Measurements from ENCODE around the gene DPF3. TPM values are rescaled to one million over a fixed set of nuclear protein-coding genes. Genes with fewer than 3 reads are reported as not detected.

The DPF3 gene
- total RNA-seq, 1 experiment from 2014 or later, result 1.9 TPM

GRCh38 chr14:72721083-72721482, 172.8 kb downstream of the DPF3 start:
- DNase-seq (ENCODE audit: unreplicated experiment), result no peak
- BruUV-seq (replicated peaks), result no TSS peak

GRCh38 chr14:72717220-72717619, 176.7 kb downstream of the DPF3 start:
- Mint-ChIP-seq H3K36me3 (ENCODE audit: insufficient read depth, unreplicated experiment) (no peaks in the 10 kb centered on the region), H3K9me3 (ENCODE audit: unreplicated experiment) (no peaks in the 10 kb centered on the region), H3K27me3 (ENCODE audit: insufficient read depth, unreplicated experiment) (no peaks in the 10 kb centered on the region), H3K4me3 (ENCODE audit: unreplicated experiment) (no peak overlapping the region), H3K4me1 (ENCODE audit: insufficient read depth, unreplicated experiment) (peaks cover 6% of the 10 kb centered on the region), H3K27ac (ENCODE audit: low read depth, unreplicated experiment) (no peak overlapping the region)
- no peak for DNase-seq (ENCODE audit: unreplicated experiment)
- POLR2A ChIA-PET, result interaction anchor here (1.1 kb wide), 1 partner anchor 9 kb away, joined by 3 read pairs; no protein-coding TSS in a partner anchor
- intact Hi-C loops (cut with micrococcal nuclease), result no loop called here
- CTCF ChIA-PET, result no interaction called here
- BruUV-seq (replicated peaks), result no TSS peak
- TF ChIP-seq CTCF (IDR thresholded peaks at IDR 0.05; ENCODE audit: unreplicated experiment), result no peak

More at GRCh38 chr14:72721083-72721482, 172.8 kb downstream of the DPF3 start:
- intact Hi-C loops (cut with micrococcal nuclease), result no loop called here
- Mint-ChIP-seq H3K4me3 (ENCODE audit: unreplicated experiment) (no peak overlapping the region), H3K9me3 (ENCODE audit: unreplicated experiment) (no peaks in the 10 kb centered on the region), H3K27me3 (ENCODE audit: insufficient read depth, unreplicated experiment) (no peaks in the 10 kb centered on the region), H3K27ac (ENCODE audit: low read depth, unreplicated experiment) (no peak overlapping the region), H3K4me1 (ENCODE audit: insufficient read depth, unreplicated experiment) (no peaks in the 10 kb centered on the region), H3K36me3 (ENCODE audit: insufficient read depth, unreplicated experiment) (peaks cover 5% of the 10 kb centered on the region)
- CTCF ChIA-PET, result interaction anchor here (1.4 kb wide), 1 partner anchor 207 kb away, joined by 5 read pairs; no protein-coding TSS in a partner anchor
- TF ChIP-seq CTCF (IDR thresholded peaks at IDR 0.05; ENCODE audit: unreplicated experiment), result no peak
- POLR2A ChIA-PET, result no interaction called here

GRCh38 chr14:72716476-72716875, 177.4 kb downstream of the DPF3 start:
- ChIA-PET CTCF (no interaction called here), POLR2A (interaction anchor here (1.1 kb wide), 1 partner anchor 10 kb away, joined by 3 read pairs; no protein-coding TSS in a partner anchor)
- TF ChIP-seq CTCF (IDR thresholded peaks at IDR 0.05; ENCODE audit: unreplicated experiment), result no peak

GRCh38 chr14:72715850-72716228, 178.1 kb downstream of the DPF3 start:
- H3K4me3 Mint-ChIP-seq (ENCODE audit: unreplicated experiment), result no peak overlapping the region
- DNase-seq (ENCODE audit: unreplicated experiment), result no peak
- H3K4me1 Mint-ChIP-seq (ENCODE audit: insufficient read depth, unreplicated experiment), result peaks cover 6% of the 10 kb centered on the region
- CTCF ChIA-PET, result interaction anchor here (0.5 kb wide), 1 partner anchor 19 kb away, joined by 3 read pairs; no protein-coding TSS in a partner anchor
- TF ChIP-seq CTCF (IDR thresholded peaks at IDR 0.05; ENCODE audit: unreplicated experiment), result no peak
- POLR2A ChIA-PET, result no interaction called here
- no peaks in the 10 kb centered on the region for H3K9me3 Mint-ChIP-seq (ENCODE audit: unreplicated experiment)
- no peak overlapping the region for H3K27ac Mint-ChIP-seq (ENCODE audit: low read depth, unreplicated experiment)
- no peaks in the 10 kb centered on the region for H3K27me3 Mint-ChIP-seq (ENCODE audit: insufficient read depth, unreplicated experiment)
- no peaks in the 10 kb centered on the region for H3K36me3 Mint-ChIP-seq (ENCODE audit: insufficient read depth, unreplicated experiment)
- intact Hi-C loops (cut with micrococcal nuclease), result no loop called here
- no TSS peak for BruUV-seq (replicated peaks)

More at GRCh38 chr14:72716476-72716875, 177.4 kb downstream of the DPF3 start:
- no peaks in the 10 kb centered on the region for H3K36me3 Mint-ChIP-seq (ENCODE audit: insufficient read depth, unreplicated experiment)
- H3K27me3 Mint-ChIP-seq (ENCODE audit: insufficient read depth, unreplicated experiment), result no peaks in the 10 kb centered on the region
- H3K4me1 Mint-ChIP-seq (ENCODE audit: insufficient read depth, unreplicated experiment), result peaks cover 6% of the 10 kb centered on the region
- H3K27ac Mint-ChIP-seq (ENCODE audit: low read depth, unreplicated experiment), result no peak overlapping the region
- BruUV-seq (replicated peaks), result no TSS peak
- no peaks in the 10 kb centered on the region for H3K9me3 Mint-ChIP-seq (ENCODE audit: unreplicated experiment)
- DNase-seq (ENCODE audit: unreplicated experiment), result no peak
- H3K4me3 Mint-ChIP-seq (ENCODE audit: unreplicated experiment), result no peak overlapping the region
- intact Hi-C loops (cut with micrococcal nuclease), result no loop called here
